EH (cell line): ENCODE results near the gene GDAP1L1.
A peak's percentile ranks its signal among the peaks of the same experiment; 100 is the strongest.

Experiments
- DNase-seq: peaks from one replicate; pipeline ENCODE4 v3.0.0-alpha.2; 2015; ENCODE audit warnings: low read depth

The GDAP1L1 gene

DNA sequence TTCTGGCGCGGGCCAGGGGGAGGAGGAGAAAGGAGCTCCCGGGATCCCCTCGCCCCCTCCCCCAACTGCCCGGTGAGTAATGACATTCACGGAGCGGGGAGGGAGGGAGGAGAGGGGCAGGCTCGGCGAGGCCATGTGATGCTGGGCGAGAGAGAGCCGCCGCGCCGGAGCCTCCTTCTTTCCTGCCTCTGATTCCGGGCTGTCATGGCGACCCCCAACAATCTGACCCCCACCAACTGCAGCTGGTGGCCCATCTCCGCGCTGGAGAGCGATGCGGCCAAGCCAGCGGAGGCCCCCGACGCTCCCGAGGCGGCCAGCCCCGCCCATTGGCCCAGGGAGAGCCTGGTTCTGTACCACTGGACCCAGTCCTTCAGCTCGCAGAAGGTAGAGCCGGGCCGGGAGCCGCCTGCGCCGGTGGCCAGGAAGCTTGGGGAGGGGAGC is at the start of gene GDAP1L1:
GDAP1L1 (plus strand) TSS at position 178 of the 441 bp plus-strand sequence; CDS start at position 205, 27 bp downstream.
- DNase-seq, result no peak

GRCh38 chr20:44198872-44199271 is 48.2 kb upstream of the GDAP1L1 start:
- no peak for DNase-seq

- no peak for DNase-seq
These were observed 47.2 kb upstream of the GDAP1L1 start for GRCh38 chr20:44199877-44200276.

GRCh38 chr20:44200371-44200770 is 46.7 kb upstream of the GDAP1L1 start:
- DNase-seq, result peak; percentile 46

DNA sequence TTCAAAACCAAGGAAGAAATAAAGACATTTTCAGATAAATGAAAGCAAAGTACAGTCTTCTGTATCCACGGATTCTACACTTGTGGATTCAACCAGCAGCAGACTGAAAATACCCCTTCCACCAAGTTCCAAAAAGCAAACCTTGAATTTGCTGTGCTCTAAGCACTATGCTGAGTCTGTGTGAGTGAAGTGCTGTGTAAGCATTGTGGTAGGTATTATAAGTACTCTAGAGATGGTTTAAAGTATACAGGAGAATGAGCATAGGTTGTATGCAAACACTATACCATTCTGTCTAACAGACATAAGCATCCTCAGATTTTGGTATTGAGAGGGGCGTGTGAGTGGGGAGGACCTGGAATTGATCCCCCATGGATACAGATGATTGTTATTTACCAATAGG is 46.1 kb upstream of the GDAP1L1 start:
- no peak for DNase-seq

DNA sequence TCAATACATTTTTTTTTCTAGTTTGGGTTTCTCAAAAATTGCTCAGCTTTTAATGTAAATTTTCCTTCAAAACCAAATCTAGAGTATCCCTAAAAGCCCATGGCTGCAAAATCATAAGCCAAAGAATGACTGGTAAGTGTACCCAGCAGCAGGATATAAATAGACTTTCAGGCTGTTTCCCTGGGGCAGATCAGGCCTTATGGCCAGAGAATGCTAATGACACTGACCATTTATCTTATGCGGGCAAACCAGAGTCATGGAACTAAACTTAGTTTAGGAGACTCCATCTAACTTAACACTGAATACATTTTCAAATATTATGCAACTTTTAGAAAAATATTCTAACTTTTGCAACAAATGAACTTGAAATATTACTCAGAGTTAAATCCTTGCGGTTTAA is 43.9 kb upstream of the GDAP1L1 start:
- DNase-seq, result peak; percentile 72

- DNase-seq, result peak; percentile 94
These were observed 42.8 kb upstream of the GDAP1L1 start for GRCh38 chr20:44204156-44204831.

DNA sequence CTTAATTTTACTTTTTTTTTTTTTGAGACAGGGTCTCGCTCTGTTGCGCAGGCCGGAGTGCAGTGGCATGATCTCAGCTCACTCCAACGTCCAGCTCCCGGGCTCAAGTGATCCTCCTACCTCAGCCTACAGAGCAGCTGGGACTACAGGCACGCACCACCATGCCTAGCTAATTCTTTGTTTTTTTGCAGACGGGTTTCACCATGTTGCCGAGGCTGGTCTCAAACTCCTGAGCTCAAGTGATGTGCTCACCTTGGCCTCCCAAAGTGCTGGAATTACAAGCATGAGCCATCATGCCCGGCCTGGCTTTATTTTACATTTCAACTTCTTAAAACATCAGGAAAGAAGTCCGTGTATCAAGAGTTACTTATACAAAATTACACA is 42.3 kb upstream of the GDAP1L1 start:
- DNase-seq, result no peak

GRCh38 chr20:44206132-44206531 is 41.0 kb upstream of the GDAP1L1 start:
- DNase-seq, result no peak

- DNase-seq, result peak; percentile 29
These were observed 39.9 kb upstream of the GDAP1L1 start for GRCh38 chr20:44207126-44207723.

DNA sequence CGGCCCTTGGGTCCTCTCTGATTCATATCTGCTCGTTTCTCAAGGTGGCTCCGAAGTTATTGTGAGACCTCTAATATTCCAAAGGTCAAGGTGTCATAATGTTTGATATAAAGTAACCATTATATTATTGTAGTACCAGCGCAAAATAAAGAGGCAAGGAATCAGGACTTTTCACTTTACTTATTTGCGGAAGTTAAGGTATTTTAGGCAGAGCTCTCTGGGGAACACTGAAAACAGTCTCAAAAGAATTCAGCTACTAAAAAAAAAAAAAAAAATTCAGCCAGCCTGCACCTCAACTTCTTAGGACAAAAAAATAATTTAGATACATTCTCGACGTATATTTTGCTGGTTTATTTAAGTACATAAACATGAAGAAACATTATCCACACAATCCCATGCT is 38.9 kb upstream of the GDAP1L1 start:
- no peak for DNase-seq

GRCh38 chr20:44208770-44209169 is 38.3 kb upstream of the GDAP1L1 start:
- DNase-seq, result peak; percentile 66

DNA sequence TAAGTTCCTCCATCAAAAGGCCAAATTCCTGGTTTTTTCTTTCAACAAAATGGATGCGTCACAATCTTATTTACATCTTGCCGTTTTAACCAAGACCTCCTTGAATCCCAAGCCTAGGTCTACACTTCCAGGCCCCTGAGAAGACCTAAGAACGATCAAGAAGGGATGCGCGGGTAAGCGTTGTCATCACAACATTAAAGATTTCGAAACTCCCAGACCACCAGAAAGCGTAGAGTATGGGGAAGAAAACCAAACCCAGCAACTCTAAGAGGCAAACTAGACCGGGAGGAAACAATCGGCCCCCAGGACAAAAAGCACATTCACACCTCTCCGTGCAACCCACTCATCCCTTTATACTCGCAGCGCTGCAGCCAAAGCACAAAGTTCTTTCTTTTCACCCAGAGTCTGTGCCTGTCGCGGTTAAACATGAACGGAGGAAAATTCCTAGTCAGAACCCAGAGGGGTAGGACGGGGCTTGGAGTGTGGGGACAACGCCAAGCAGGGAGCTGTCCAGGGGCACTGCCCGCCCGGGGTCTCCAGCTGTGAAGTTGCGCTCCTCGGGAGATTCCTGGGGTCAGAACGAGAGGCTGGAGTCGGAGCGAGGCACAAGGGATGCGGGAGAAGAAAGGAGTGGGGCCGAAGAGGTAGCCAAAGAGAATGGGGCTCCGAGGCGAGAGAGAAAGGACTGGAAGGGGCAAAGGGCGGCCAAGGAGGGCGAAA is 37.3 kb upstream of the GDAP1L1 start:
- peak; percentile 42 for DNase-seq

DNA sequence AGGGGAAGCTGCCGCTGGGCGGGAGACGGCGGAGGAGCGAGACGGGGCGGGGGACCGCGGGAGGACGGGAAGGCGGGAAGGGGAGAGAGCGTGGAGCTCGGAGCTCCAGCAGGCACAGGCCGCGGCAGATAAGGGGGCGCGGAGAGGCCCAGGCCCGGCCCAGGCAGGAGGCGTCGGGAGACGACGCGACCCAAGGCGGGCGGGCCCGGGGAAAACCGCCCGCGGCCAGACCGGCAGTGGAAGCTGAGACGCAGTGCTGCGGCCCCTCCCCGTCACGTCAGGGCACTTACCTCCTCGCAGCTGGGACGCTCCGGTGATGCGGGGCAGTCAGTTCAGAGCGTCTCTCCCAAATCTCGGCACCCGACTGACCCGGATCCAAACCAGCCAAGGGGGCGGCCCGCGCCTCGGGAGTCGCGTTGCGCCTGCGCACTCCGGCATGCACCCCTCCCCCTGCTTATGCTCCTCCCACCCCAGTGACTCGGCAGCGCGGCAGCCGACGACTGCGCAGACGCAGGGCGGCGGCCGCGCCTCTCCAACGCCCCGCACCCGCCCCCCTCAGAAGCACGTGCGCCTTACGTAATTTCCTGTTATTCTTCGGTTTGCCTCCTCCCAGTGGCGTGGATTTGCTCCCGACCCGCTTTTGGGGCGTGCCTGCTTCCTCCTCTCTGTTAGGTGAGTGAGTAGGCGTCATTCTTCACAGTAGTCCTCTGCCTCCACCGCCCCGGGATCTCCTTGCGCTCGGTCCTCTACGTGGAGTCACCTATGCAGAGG is 36.5 kb upstream of the GDAP1L1 start, which contains the start of gene OSER1:
OSER1 (minus strand) TSS at position 366 of the 771 bp plus-strand sequence. CDS start 3,814 bp downstream, outside the sequence.
- peak; percentile 97 for DNase-seq

- DNase-seq, result peak; percentile 57
These were observed 35.7 kb upstream of the GDAP1L1 start for GRCh38 chr20:44211177-44212039.

DNA sequence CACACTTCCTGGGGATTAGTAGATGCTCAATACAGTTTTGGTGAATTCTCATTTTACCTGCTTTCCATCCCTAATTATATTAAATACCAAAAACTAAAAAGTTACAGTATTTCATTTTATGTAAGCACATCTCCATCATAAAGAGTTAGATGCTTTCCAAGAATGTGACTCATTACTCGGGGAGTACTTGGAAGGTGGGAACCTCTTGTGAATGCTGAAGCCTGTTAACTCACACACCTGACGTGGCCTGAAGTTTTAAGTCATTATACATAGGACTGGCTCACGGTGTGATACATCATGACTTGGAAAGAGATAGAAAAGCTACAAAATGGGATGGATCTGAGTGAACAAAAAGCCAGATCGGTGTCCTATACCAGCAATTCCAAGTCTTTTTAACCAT is 34.3 kb upstream of the GDAP1L1 start:
- DNase-seq, result no peak

- peak; percentile 72 for DNase-seq
These were observed 32.0 kb upstream of the GDAP1L1 start for GRCh38 chr20:44215125-44215524.

DNA sequence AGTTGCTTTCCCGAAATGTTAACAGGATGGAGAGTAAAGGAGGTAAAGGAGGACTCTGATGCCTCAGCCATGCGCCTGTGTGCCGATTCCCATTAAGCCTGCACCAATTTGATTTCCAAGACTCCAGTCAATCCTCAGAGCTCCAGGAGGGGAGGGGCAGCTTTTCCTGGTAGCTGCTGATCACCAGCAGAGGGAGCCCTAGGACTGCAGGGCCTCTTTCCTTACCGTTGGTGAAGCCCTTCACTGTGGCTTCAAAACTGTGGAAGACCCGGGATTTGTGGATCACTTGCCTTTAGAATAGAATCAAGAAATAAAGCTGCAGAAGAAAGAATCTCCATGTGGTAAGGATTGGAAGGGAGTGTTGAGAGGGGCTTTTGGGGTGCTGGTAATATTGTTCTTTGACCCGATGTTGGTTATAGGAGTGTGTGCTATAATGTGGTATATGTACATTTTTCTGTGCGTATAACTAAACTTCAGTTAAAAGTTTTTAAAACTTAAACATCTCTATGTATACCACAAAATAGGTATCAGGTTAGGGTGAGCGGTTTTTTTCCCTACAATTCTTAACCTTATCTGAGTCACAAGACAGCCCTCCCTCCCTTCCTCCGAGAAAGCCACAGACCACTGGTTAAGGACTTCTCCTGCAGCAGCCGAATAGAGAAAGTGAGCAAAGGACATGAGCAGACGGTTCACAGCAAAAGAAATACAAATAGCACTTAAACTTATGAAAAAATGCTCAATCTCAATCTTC is 29.6 kb upstream of the GDAP1L1 start:
- DNase-seq, result peak; percentile 71

DNA sequence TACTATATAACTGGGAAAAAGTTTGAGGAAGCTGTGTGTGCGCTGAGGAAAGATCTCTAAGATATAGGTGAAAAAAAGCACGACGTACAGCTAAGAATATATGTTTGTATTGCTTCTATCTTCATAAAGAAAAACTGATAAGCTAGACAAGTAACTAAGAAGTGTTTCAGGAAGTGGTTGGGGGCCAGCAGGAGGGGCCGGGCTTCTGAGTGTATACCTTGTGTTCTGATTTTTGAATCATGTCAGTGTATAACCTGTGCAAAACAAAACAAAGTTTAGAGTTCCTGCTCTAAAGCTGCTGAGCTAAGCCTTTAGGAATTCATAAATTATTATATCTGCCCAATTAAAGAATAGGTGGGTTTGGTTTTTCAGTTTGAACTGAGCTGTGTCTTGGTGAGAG is 28.7 kb upstream of the GDAP1L1 start:
- DNase-seq, result no peak

DNA sequence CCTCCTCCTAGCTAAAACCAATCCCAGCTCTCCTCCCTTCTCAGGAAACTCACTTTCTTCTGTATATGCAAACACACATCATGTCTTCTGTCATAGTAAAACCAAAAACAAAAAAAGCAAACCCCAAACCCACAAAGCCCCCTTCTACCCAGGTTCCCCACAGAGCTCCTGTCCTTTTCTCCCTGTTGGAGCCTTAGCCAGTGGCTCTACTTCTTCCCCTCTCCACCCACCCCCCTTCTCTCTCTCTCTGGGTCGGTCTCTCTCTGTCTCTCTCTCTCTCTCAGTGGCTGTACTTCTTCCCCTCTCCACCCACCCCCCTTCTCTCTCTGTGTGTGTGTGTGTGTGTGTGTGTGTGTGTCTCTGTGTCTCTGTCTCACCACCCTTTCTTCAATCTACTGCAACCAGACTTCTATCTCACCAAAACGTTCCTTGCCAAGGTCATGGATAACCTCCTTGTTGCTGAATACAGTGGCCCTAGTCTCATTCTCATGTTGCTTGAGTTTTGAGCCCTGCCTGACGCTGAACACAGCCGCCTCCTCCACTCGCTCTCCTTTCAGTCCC is 27.9 kb upstream of the GDAP1L1 start:
- DNase-seq, result no peak
